ENCODE results near the gene PCDH9.

GRCh38 chr13:66972659-66973058 lies 257.5 kb downstream of the PCDH9 start:
- TF ChIP-seq POLR2A (IDR thresholded peaks at IDR 0.05): no peak
- TF ChIP-seq, protein P1, sequence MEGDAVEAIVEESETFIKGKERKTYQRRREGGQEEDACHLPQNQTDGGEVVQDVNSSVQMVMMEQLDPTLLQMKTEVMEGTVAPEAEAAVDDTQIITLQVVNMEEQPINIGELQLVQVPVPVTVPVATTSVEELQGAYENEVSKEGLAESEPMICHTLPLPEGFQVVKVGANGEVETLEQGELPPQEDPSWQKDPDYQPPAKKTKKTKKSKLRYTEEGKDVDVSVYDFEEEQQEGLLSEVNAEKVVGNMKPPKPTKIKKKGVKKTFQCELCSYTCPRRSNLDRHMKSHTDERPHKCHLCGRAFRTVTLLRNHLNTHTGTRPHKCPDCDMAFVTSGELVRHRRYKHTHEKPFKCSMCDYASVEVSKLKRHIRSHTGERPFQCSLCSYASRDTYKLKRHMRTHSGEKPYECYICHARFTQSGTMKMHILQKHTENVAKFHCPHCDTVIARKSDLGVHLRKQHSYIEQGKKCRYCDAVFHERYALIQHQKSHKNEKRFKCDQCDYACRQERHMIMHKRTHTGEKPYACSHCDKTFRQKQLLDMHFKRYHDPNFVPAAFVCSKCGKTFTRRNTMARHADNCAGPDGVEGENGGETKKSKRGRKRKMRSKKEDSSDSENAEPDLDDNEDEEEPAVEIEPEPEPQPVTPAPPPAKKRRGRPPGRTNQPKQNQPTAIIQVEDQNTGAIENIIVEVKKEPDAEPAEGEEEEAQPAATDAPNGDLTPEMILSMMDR (IDR thresholded peaks at IDR 0.05): no peak

Data from thyroid gland (tissue), 4 donors.